GM18498 (cell line): ENCODE data around the gene DGAT2L6.

Source experiments
- ATAC-seq: cut with Tn5 transposase; IDR thresholded peaks from one replicate; pipeline ENCODE4 v1.9.1; 2021; ENCODE audit warnings: mild to moderate bottlenecking, moderate library complexity; ENCODE audit not compliant: unreplicated experiment

The DGAT2L6 gene

GRCh38 chrX:70176938-70177533, at the start of gene DGAT2L6:
Gene DGAT2L6 (plus strand): TSS chrX:70177483. CDS start chrX:70177583, 100 bp downstream.
- peak; percentile 68 for ATAC-seq

- ATAC-seq = no peak
These were observed 49.2 kb upstream of the DGAT2L6 start for GRCh38 chrX:70128071-70128470.

- ATAC-seq = no peak
These were observed 47.5 kb upstream of the DGAT2L6 start for GRCh38 chrX:70129816-70130215.

GRCh38 chrX:70132224-70132623, 45.1 kb upstream of the DGAT2L6 start:
- ATAC-seq = no peak

- no peak for ATAC-seq
These were observed 44.4 kb upstream of the DGAT2L6 start for GRCh38 chrX:70132877-70133302.

GRCh38 chrX:70133303-70134115, 43.8 kb upstream of the DGAT2L6 start, which contains the start of gene IGBP1:
Gene IGBP1 (plus strand): TSS chrX:70133447. CDS start chrX:70133948, 501 bp downstream.
- peak; percentile 94 for ATAC-seq

GRCh38 chrX:70134116-70134477, 43.2 kb upstream of the DGAT2L6 start:
- peak; percentile 26 for ATAC-seq

GRCh38 chrX:70138622-70139021, 38.7 kb upstream of the DGAT2L6 start:
- no peak for ATAC-seq

- ATAC-seq = no peak
These were observed 37.5 kb upstream of the DGAT2L6 start for GRCh38 chrX:70139736-70140135.

GRCh38 chrX:70141373-70141772, 35.9 kb upstream of the DGAT2L6 start:
- ATAC-seq = no peak

- ATAC-seq = no peak
These were observed 10.4 kb upstream of the DGAT2L6 start for GRCh38 chrX:70166601-70167590.

GRCh38 chrX:70168238-70169188, 8.8 kb upstream of the DGAT2L6 start:
- ATAC-seq = no peak

- no peak for ATAC-seq
These were observed 8.0 kb upstream of the DGAT2L6 start for GRCh38 chrX:70169281-70169680.

GRCh38 chrX:70171624-70172023, 5.7 kb upstream of the DGAT2L6 start:
- no peak for ATAC-seq

- no peak for ATAC-seq
These were observed 5.1 kb upstream of the DGAT2L6 start for GRCh38 chrX:70172221-70172620.

- no peak for ATAC-seq
These were observed 4.3 kb upstream of the DGAT2L6 start for GRCh38 chrX:70172964-70173363.

GRCh38 chrX:70174754-70175153, 2.5 kb upstream of the DGAT2L6 start:
- no peak for ATAC-seq

GRCh38 chrX:70175338-70175737, 1.9 kb upstream of the DGAT2L6 start:
- ATAC-seq = no peak

- ATAC-seq = no peak
These were observed 5.8 kb downstream of the DGAT2L6 start for GRCh38 chrX:70183091-70183490.

- ATAC-seq = no peak
These were observed 12.9 kb downstream of the DGAT2L6 start for GRCh38 chrX:70190225-70190624.
